GM18508 (cell line): ENCODE results near the gene FECH.
"Not testable (repeated sequence)": the region's sequence is repeated elsewhere in the genome, so short reads cannot be mapped to it uniquely, and the experiment has no call there.

Experiments used
- ATAC-seq: cut with Tn5 transposase; IDR thresholded peaks from one replicate; pipeline ENCODE4 v1.9.1; 2021; ENCODE audit warnings: moderate number of reproducible peaks; ENCODE audit not compliant: insufficient read depth, unreplicated experiment

The FECH gene

DNA sequence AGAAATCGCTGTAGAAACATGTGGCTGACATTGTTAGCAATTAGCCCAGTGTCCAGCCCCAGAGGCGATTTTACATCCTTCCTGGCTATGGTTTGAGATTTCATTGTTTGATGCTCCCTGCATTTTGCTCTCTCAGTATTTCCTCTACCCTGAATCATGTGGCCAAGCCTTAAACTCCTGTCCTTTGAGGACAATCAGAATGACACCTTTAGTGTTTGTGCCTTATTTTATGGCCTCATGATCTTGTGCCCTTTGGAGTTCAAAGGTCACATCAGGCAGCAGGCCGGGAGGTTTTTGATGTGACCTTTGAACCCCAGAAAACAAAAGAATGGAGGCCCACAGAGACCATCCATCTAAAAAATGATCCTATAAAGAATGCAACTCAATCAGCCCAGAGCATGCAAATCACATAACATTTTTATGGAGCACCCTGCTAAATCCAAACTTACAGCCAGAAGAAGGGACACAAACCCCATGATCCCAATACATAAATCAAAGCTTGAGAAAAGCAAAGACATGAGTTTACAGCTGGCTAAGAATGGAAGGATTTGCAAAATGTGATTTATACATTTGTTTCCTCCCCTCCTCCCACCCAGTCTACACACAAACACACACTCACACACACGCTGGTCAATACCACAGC lies 52.5 kb downstream of the FECH start:
- no peak for ATAC-seq

DNA sequence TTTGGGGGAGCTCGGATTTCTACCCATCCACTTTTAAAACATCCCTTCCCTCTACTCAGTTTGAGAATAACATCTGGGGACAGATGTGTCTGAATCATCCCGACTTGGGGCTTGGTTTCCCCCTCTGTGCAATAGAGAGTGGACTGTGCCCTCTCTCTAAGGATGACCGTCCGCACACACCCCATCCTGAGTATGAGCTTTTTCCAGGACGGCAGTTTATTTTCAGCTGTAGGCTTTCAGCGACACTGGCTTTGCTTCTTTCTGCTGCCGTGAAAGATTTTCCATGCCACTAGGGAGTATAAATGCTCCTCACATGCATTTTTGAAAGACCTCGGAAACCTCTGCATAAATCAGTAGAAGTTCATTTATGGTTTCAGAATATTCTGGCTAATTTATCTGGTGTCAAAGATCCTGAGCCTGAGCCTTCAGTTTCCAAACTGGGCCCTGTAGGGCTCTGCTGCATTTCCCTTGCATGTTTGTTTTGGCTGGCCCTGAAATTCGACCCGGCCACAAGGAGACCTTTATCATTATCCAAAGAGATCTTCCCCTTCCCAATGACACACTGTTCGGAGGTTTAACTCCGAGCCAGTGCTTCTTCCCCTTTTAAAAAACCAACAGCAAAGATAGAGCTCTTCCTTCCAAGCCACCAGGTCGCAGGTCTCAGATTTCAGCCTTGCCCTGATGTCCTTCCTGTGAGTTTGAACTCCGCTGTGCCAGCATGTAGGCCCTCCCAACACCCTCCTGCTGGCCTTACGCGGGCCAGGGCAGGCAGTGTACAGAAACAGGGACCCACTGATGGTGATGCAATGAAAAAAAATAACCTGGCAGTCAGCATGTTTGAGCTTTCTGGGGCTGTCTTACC lies 53.3 kb downstream of the FECH start:
- no peak for ATAC-seq

DNA sequence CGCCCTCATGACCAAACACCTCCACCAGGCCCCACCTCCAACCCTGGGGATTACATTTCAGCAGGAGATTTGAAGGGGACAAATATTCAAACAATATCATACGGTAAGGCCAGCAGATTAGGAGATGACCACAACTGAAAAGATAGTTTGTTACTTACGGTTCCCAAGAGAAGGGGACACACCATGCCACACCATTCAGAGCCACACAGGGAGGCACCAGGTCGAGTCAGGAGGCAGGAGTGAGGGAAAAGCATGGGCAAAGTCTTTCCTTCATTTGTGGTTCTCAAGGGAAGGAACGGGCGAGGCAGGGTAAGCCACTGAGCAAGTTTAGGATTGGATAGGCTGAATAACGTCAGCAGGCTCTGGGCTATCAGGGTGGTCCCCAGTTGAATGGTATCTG lies 57.4 kb downstream of the FECH start:
- no peak for ATAC-seq

DNA sequence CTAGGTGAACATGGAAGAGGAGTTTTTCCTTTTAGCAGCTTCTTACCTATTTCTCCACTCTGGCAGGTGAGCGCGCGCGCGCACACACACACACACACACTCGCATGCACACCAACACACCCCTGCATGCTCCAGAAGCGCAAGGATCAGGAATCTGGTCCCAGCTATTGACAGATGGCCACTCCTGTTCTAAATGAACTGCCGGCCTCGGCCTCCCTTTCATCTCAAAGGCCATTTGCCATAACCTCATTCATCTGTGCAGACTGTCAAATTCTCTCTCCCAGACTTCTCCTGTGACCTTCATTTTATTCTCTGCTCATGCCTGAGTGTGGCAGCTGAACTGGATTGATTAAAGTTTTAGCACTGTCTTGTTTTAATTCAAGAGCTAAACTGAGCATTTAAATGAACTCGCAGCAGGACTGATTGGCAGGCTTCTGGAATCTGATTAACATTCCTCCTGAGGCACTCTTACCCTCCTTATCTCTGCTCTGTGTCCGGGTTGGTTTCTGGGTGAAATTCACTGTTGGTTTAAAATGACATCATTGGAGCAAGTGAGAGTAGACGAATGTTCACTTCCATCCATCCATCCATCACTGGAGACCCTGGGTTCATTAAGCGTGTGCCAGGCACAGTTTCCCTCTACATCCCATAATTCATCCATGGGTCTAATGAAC lies 58.8 kb downstream of the FECH start:
- no peak for ATAC-seq

DNA sequence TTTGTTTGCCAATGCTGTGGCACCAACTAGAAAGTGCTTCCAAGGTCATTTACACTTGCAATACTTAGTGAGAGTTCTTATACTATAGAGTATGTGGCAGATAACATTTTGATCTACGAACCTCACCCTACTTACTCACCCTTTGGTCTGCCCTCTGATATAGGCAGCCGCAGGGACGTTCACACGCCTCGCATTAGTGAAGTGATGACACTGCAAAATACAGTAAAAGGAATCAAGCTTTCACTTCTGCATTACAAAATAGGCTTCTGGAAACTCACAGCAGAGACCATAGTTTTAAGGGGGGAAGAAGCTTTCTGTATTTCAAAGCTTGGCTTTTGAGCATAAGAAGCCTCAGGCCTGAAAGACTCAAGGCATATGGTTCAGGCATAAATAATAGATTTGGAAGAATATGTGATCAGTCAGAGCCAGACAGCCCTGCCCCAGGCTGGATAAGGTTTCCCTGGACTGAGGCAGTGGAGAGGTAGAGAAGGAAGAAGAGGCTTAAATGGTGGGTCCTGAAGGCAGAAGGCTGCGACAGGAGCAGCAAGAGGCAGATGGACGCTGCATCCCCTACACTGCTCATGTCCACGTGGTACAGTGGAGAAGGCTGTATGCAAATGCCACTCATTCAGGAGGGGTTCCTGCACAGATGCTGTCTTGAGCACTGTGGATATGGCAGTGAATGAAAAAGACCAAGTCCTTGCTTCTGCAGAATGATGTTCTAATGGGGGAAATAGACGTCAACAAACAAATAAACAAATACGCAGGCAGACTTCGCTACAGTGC lies 63.1 kb downstream of the FECH start:
- no peak for ATAC-seq

DNA sequence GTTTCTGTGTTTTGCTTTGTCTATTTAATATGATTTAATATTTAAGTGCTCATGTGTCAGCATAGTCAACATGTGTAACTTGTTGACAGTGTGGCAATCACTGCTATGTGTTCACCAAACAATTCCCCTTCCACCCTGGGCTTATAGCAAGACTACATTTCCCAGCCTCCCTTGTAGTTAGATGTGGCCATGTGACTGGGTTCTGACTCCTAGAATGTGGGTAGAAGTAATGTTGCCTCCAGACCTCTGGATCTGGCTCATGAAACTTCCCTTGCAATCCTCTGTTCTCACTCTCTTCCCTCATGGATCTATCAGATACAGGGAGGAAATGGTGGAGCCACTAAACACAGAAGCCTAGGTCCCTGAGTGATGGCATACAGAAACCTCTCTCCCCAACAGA lies 64.2 kb downstream of the FECH start:
- ATAC-seq: not testable (repeated sequence)

DNA sequence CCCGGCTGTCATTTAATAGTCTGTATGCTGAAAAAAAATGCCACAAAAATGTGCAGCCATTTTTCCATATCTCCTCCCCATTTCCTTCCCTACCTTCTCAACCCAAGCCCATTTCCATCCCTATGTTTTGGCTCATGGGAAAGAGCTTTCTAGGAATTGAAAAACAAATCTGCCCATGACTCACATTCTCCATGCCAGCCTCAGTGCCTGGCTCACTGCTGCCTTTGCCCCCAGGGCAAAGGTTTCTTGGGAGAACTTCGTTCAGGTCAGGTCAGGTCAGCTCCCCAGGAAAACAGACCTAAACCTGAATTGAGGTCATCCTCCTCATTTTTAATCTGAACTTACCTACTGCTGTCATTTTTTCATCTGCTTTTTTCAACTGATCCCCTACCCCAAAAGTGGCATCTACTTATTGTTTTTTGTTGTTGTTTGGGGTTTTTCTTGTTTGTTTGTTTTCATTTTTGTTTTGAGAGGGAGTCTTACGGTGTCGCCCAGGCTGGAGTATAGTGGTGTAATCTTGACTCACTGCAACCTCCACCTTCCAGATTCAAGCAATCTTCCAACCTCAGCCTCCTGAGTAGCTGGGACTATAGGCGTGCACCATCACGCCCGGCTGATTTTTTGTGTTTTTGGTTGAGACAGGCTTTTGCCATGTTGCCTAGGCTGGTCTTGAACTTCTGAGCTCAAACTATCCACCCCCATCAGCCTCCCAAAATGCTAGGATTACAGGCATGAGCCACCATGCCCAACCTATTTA lies 66.7 kb downstream of the FECH start:
- no peak for ATAC-seq

DNA sequence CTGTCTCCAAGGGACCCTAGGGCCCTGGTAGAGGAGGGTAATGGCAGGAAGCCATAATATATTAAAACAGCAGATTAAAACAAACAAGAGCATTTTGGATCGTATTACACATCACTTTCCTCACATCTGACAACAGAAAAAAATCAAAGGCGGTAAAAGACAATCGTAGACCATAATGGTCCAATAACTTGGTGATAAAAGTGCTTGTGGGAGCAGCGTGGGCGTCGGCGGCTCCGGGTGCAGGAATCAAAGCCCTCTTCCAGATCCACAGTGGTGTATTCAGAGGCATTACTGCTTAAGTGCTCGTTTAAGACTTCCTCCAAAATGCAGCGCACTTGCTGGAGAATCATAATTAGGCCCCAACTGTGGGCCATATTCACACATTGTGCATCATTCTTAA lies 68.0 kb downstream of the FECH start:
- ATAC-seq: no peak

DNA sequence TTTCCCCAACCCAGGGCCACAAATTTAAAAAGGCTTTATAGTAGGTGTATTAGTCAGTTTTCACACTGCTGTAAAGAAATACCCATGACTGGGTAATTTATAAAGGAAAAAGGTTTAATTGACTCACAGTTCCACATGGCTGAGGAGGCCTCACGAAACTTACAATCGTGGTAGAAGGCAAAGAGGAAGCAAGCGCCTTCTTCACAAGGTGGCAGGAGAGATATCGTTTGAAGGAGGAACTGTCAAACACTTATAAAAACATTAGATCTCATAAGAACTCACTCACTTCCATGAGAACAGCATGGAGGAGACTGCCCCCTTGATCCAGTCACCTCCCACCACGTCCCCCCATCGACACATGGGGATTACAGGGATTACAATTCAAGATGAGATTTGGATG lies 70.4 kb downstream of the FECH start:
- no peak for ATAC-seq

DNA sequence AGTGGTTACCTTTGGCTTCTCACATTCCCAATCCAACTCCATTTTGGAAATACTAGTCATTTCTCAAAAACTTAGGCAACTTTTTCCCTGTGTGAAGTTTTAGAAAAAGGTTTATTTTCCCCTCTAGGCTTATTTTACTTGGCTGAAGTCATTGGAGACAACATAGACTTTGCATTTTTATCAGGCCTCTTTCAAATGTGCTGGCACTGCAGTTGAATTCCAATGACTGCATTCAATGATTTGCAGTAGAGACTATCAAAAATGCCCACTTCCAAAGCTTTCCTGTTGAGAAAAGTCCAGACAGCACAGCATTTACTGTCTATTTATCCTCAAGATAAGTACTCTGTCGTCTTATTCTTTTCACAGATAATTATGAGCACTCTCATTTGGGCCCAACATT lies 81.3 kb downstream of the FECH start:
- ATAC-seq: no peak

DNA sequence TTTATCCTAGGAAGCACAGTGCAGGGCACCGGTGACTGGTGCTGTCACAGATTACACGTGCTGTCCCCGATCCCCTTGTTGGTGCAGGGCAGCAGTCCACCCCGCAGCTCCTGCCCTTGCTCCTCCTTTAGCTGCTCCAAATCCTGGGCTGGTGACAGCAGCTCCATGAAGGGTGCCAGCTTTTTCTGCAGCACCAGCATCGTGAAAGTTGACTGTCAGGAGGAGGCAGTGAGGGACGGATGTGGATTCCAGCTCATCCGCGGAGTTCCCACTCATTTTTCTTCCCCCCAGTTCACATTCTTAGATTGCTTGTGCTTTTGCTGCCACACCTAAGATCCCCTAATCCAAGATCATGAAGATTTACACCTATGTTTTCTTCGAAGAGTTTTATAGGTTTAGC lies 83.9 kb downstream of the FECH start:
- no peak for ATAC-seq

DNA sequence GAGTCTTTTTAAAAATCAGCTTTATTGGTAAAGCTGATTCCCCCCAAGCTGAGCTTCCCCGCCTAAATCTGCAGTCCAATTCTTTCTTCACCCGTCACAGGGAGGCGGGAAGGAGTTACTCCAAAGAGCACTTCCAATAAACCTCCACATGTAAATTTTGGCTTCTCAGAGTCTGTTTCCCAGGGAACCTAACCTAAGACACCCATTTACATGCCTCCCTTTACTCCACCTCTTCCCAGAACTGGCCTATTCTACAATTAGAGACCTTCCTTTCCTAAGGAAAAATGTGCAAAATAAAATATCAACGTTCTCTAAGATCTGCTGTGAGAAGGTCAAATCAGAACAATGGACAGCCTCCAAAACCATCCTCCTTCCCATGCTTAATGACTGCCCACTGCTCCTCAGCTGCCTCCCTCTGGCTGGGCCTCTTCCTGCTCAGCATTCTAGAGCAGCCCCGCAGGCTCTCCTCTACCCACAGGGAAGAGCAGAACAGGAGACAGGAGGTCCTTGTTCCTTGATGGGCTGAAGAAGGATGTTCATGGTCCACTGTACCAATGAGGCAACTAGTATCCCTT lies 87.7 kb downstream of the FECH start:
- ATAC-seq: no peak
